Fibroblast of gingiva (primary cell): ENCODE data around the gene BRCA2.
A peak's percentile ranks its signal among the peaks of the same experiment; 100 is the strongest.

Experiments used
- DNase-seq: peaks from one replicate; pipeline ENCODE4 v3.0.0-alpha.2; 2011; ENCODE audit warnings: low read depth

The BRCA2 gene, protein sequence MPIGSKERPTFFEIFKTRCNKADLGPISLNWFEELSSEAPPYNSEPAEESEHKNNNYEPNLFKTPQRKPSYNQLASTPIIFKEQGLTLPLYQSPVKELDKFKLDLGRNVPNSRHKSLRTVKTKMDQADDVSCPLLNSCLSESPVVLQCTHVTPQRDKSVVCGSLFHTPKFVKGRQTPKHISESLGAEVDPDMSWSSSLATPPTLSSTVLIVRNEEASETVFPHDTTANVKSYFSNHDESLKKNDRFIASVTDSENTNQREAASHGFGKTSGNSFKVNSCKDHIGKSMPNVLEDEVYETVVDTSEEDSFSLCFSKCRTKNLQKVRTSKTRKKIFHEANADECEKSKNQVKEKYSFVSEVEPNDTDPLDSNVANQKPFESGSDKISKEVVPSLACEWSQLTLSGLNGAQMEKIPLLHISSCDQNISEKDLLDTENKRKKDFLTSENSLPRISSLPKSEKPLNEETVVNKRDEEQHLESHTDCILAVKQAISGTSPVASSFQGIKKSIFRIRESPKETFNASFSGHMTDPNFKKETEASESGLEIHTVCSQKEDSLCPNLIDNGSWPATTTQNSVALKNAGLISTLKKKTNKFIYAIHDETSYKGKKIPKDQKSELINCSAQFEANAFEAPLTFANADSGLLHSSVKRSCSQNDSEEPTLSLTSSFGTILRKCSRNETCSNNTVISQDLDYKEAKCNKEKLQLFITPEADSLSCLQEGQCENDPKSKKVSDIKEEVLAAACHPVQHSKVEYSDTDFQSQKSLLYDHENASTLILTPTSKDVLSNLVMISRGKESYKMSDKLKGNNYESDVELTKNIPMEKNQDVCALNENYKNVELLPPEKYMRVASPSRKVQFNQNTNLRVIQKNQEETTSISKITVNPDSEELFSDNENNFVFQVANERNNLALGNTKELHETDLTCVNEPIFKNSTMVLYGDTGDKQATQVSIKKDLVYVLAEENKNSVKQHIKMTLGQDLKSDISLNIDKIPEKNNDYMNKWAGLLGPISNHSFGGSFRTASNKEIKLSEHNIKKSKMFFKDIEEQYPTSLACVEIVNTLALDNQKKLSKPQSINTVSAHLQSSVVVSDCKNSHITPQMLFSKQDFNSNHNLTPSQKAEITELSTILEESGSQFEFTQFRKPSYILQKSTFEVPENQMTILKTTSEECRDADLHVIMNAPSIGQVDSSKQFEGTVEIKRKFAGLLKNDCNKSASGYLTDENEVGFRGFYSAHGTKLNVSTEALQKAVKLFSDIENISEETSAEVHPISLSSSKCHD (N-terminal part only)

GRCh38 chr13:32315238-32316027 is at the start of gene BRCA2, which contains the start of gene ZAR1L:
TSS of gene BRCA2 (plus strand) at chr13:32315508. CDS start at chr13:32316461, 953 bp downstream.
TSS of gene ZAR1L (minus strand) at chr13:32315363. CDS start at chr13:32311925, 3,438 bp downstream.
- peak; percentile 91 for DNase-seq

- no peak for DNase-seq
Measured at GRCh38 chr13:32265726-32266125, 49.6 kb upstream of the BRCA2 start.

DNA sequence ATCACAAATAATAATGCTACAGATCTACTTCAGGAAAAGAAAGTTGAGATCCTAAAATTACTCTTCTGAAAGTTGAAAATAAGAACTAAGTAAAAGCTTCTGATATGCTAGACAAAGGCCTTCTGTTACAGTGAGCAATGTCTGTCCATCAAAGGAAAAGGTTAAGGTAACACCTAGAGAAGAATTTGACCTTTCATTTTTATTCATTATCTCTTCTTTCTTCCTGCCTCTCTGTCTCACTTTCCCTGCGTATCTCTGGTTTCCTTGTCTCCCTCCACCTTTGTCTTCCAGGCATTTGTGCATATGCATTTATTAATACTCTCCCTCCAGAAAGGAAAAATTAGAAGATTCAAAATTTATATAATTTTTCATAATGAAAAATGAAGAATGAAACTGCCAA is 49.2 kb upstream of the BRCA2 start:
- no peak for DNase-seq

GRCh38 chr13:32267836-32268439 is 47.4 kb upstream of the BRCA2 start:
- no peak for DNase-seq

DNA sequence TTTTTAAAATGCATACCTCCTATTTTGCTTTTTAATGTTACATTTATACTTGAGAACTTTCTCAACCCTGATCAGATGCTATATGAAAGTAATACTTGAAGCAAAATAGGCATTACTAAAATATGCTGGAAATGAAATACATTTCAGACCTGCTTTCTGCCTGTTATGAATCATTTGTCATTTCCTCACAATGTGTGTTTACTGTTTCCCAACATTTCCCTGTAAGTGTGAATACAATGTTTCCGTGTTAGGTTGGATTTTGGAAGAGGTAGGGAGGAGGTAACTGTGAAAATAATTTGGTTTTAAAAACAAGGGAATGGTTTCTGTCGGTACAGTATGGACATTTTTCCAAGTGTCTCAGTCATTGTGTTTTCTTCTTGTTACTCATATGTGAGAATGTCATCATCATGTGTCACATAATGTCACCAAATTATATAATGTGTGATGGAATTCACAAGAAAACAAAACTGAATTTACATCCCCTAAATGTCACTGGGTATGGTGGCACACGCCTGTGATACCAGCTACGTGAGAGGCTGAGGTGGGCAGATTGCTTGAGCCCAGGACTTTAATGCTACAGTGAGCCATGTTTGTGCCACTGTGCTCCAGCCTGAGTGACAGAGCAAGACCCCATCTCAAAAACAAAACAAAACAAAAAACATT is 43.2 kb upstream of the BRCA2 start:
- peak; percentile 8 for DNase-seq

- no peak for DNase-seq
Measured at GRCh38 chr13:32277839-32278238, 37.5 kb upstream of the BRCA2 start.

DNA sequence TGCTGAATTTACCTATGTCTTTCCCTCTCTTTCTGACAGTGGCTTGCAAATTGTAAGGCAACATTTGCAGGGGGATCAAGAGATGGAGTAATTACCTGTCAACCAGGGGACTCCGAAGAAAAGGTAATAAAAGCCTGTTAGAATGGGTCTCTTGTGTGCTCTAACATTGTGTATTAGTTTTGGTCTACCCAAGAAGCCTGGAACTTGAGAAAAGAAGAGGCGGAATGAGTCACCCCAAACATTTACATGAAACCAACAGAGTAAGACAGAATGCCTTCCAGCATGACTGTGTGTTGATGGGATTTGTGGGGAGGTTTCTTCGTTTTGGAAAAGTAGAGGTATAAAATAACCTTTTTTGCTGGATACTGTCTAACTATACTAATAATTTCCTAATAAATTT is 36.9 kb upstream of the BRCA2 start:
- DNase-seq: no peak

DNA sequence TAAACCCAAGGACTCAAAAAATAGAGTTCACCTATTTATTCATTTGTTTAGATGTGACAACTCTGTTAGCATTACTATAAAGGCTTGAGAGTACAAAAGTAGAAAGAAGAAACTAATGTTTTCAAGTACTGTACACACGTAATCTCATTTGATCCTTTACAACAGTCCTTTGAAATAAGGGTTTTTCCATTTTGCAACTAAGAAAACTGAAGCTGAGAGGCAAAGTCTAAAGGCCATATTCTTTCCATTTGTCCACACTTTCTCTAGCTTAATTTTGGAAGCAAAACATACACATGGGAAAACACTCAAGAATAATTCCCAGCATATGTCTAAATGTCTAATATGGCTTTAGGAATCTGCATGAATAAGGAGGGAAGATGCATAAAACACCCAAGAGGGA is 34.2 kb upstream of the BRCA2 start:
- DNase-seq: no peak

DNA sequence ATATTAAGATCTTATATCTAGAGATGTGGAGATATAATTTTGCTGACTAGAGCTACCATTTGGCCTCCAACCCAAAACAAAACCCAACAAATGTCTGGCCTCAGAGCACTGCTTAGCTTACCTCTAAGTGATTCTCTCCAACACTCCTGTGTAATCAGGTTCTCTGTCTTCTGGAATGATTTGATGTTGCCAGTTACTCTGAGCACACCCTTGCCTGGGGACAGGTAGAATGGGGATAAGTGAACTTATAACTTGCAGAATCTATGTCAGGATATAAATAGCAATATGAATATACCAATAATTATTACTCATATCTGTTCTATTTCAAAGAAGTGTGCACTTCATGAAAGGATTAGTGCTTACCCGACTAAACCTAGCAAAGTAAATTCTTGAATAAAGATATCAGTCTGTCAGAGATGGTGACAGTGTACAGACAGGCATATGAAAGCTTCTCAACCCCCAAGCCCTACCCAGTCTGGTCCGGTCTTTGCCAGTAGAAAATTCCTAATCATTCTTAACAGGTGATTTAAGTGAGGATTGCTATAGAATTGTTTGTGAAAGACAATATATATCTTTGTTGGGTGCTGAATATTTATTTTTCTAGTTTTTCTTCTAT is 33.1 kb upstream of the BRCA2 start:
- no peak for DNase-seq

DNA sequence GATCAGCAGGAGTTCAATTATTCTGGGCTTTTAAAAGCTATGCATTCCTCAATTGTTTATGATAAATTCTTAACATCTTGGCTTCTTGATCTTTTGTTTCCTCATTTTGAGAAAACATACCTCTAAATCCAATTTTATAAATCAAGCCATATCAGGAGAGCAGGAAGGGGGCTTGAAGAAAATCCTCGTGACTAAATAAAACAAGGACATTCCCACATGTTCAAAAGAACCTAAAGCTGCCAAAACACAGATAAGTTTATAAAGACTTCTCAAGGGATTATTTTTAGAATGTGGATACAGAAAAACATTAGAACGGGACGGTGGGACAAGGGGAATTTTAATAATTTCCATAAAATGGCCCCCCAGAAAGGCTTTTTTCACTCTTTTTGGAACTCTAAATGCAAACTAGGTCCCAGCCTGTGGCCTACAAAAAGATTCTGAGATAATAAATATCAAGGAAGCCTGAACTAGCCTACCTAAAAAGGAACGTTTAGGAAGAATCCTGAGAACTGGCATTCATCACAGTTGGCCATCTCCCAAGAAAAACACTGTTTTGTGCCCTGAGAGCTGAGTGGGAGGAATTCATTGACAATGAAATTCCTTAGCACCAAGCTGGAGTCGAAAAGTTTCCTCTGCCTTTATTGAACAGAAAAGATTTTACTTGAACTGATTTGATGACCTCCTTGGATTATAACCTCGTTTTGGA is 30.2 kb upstream of the BRCA2 start:
- peak; percentile 24 for DNase-seq

GRCh38 chr13:32285633-32285965 is 29.7 kb upstream of the BRCA2 start:
- DNase-seq: no peak

- DNase-seq: no peak
Measured at GRCh38 chr13:32297206-32297605, 18.1 kb upstream of the BRCA2 start.

GRCh38 chr13:32298695-32299094 is 16.6 kb upstream of the BRCA2 start:
- no peak for DNase-seq

DNA sequence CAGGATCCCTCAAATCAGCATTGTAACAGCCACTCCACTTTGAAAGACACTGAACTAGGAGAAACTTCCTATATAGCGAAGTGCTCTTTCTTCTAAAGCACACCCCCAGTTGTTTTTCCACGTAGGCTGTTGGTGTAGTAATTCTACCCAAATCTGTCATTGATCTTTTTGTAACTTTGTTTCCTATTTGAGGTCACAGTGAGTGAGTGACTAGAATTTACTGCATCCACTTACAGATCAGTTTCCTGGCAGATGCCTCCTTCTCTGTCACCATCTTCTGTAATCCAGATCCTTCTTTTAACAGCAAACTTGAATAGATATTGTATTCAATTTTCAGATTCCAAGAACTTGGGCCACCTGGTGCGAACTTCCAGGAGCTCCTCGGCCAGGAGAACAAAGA is 15.4 kb upstream of the BRCA2 start:
- DNase-seq: no peak

DNA sequence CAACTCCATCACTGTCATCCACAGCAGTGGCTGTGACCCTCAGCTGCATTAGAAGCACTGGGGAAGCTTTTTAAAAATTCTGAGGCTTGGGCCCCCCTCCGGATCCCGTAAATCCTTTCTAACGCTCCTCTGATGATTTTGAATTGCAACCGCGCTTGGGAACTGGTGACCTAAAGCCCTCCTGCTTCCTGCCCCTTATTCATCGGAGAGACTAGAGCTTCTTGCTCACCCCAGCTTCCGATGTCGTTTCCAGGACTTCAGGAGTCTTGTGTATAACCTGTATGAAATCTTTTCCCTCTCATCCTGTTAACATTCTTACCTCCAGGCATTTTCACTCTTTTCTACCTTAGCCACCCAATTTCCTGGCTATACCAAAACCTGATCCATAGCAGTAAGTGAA is 14.9 kb upstream of the BRCA2 start:
- no peak for DNase-seq

- DNase-seq: no peak
Measured at GRCh38 chr13:32300920-32301319, 14.4 kb upstream of the BRCA2 start.

- no peak for DNase-seq
Measured at GRCh38 chr13:32302461-32302860, 12.8 kb upstream of the BRCA2 start.

DNA sequence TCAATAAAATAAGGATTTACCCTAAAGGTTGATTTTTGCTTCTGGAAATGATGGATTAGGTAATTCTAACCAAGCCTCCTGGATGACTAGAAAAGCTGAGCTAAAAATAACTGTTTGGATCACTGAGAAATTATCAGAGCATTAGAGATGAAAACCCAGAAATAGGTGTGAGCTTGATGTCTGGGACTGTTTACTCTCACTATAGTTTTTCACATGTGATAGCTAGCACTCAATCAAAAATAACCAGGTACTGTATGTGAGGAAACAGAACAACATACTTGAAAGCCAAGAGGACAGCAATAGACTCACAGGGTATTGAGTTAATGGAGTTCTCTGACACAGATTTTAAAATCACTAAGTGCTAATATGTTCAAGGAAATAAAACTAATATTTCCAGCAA is 9.7 kb upstream of the BRCA2 start:
- DNase-seq: no peak
